Measurements from ENCODE around the gene FANCE.

Gene FANCE

GRCh38 chr6:35486005-35486925 lies 34.1 kb downstream of the FANCE start:
- DNase-seq, result peak; percentile 30

GRCh38 chr6:35487658-35488516 lies 35.7 kb downstream of the FANCE start:
- no peak for DNase-seq

DNA sequence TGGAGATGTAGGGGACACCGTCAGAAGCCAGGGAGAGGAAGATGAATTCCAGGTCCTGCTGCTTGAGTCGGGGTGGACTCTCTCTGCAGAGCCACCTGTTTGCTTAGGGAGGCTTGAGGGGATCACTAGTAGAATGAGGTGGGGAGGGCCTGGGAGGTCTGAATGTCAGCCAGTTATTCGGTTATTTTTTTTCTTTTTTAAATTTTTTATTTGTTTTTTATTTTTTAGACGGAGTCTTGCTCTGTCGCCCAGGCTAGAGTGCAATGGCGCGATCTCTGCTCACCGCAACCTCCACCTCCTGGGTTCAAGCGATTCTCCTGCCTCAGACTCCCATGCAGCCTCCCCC lies 36.4 kb downstream of the FANCE start:
- no peak for DNase-seq

- no peak for DNase-seq
Observed at GRCh38 chr6:35489066-35489465, 36.9 kb downstream of the FANCE start.

DNA sequence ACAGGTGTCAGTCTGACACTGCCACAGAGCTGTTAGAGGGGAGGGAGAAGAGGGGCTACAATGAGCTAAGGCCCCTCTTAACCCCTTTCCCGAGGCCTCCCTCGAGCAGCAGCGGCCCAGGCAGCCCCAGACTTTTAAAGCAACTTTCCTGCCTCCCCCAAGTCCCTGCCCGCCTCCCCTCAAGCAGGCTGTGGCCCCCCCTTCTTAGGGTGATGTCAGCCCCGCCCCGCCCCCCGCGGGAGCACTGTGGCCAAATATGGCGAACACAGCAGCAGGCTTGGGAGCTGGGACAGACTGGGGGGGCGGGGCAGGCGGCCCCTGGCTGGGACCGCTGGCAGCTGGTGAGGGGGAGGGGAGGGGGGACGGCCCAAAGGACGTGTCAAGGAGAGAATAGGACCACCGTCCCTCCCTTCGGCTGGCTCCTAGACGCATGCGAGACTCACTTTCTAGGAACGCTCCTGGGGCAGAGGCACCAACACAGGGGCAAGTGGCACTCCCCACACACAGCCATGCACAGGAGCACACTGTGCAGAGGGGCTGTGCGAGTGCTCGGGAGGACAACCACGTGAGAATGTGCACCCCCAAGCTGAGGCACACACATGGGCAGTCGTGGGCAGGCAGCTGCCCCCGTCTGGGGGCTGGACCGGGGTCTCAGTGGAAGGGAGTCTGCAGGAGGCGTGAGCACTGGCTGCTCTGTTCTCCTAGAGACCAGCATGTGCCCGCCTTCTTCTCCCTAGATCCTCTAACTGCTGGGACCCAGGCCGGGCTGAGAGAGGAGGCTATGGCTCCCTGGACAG lies 38.1 kb downstream of the FANCE start:
- DNase-seq, result no peak

DNA sequence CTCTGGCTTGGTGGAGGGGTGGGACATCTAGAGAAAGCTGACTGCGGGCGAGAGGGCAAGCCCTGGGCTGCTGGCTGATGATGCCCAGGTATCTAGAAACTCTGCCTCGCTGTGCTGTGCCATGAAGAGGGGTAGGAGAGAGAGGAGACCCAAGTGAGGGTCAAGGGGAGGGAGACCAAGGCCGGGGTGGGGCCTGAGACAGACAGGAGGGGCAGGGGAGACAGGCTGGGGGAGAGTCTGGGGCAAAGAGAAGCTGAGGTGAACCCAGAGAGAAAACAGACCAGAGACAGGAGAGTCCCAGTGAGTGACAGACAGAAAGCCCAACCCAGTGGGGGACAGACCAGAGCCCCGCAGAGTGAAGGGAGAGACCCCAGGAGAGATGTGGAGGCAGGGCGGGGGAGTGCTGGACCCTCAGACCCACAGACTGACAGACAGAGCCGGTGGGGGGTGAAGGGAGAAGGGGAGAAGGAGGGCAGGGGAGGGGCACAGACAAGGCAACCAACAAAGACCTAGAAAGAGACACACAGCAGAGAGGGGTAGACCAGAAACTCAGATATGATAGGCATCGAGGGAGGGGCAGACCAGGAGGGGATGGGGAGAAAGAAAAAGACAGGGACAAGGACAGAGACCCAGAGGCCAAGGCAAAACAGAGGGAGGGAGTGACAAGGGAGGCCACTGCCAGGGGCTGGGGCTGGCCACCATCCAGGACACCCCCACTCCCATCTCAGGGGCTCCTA lies 38.9 kb downstream of the FANCE start:
- no peak for DNase-seq

GRCh38 chr6:35491558-35492257 lies 39.6 kb downstream of the FANCE start:
- DNase-seq, result no peak

GRCh38 chr6:35492258-35492973 lies 40.3 kb downstream of the FANCE start:
- DNase-seq, result no peak

GRCh38 chr6:35492974-35493284 lies 40.8 kb downstream of the FANCE start:
- DNase-seq, result no peak

DNA sequence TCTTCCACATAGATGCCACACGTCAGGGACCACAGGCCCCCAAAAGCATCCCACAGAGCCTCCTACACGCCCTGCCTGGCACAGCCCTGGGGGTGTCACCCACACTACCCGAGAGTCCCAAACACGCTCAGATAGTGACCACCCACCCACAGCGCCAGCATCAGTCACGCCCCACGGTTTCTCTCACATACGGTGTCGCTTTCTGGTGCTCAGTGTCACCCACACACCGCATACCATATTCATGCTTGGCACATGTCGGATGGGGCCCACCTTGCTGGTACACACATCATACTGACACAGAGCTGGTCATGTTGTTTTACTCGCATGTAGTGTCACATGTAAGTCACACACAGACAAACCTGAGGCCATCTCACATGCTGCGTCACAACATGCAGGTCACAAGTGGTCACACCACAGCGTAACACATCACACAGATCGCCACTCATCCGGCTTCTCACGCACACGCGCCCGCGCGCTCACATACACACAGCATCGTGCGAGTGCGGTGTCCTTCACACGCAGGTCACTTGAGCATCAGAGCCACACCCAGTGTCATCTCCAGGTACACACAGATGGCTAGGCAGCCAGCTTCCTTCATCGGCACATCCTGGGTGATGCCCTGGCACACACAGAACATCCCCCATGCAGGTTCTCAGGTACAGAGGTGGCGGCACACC lies 41.3 kb downstream of the FANCE start:
- DNase-seq, result no peak

DNA sequence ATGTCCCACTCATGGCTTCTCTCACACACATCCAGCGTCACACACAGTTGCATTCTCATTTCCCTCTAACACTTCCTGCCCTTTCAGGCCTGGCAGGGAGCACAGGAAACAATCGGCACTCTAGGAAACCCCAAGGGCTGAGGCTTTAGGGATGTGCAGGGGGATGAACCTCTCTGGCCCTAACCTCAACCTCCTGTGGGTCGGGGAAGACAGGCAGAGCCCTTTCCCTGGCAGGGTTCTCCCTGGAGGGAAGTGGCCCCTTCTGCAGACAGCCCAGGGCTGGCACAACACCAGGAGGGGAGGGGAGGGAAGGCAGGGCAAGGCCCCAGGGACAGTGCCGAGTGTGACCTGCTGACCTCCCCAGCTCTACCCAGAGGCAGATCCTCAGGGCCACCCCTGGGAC lies 42.0 kb downstream of the FANCE start:
- DNase-seq, result no peak

DNA sequence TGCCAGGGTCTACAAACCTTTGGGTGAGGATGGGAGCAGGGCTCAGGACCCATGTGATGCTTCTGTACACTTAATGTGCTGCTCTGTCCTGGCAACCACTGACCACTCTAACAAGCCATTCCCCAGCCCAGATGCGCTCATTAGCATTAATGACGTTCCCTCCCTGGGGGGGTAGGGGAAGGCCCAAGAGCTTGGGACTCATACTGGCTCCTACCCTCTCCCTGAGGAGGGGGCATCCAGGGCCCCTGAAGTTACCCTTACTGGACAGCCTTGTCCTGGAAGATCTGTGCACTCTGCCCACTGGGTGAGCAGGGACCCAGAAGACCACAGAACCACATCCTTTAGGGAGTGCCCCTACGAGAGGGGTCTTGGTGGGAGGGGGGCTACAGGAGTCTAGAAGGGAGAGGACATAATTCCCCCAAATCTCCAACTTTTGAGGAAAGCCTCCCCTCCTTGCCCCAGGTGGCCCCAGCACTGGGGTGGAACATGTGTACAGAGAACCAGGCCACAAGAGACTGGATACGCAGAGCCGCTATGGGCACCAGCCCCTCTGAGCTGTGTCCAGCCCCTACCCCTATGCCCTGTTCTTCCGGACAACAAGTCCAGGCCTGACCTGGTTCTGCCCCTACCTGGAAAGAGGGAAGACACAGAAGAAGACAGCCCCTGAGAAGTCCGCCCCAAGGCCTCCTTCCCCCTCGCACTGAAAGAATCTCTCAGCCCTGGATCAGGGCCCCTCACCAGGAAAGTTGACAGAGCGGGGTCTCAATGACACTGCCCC lies 43.3 kb downstream of the FANCE start:
- no peak for DNase-seq

- DNase-seq, result no peak
Observed at GRCh38 chr6:35496036-35496840, 44.1 kb downstream of the FANCE start.

GRCh38 chr6:35496841-35497570 lies 44.9 kb downstream of the FANCE start, which contains the start of gene TEAD3:
TSS of gene TEAD3 (minus strand) at chr6:35497079.
- peak; percentile 45 for DNase-seq

- peak; percentile 32 for DNase-seq
Observed at GRCh38 chr6:35497571-35498421, 45.7 kb downstream of the FANCE start.

GRCh38 chr6:35498422-35499067 lies 46.4 kb downstream of the FANCE start:
- DNase-seq, result no peak

- no peak for DNase-seq
Observed at GRCh38 chr6:35499372-35499771, 47.2 kb downstream of the FANCE start.
